Measurements from ENCODE around the gene ADRM1.

The ADRM1 gene

DNA sequence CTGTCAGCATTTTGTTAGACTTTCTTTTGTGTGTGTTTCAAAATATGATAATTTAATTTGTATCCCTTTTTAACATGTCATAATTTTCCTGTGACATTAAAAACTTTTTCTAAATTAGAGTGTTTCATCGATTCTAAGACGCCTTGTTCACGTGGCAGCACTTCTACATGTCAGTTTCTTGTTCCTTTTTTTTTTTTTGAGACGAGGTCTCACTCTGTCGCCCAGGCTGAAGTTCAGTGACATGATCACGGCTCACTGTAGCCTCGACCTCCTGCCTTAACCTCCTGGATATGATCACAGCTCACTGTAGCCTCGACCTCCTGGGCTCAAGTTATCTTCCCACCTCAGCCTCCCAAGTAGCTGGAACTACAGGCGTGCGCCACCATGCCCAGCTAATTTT, 27.6 kb upstream of the ADRM1 start:
- no peak for DNase-seq (ENCODE audit: low read depth, low spot score)
- TF ChIP-seq, protein P1, sequence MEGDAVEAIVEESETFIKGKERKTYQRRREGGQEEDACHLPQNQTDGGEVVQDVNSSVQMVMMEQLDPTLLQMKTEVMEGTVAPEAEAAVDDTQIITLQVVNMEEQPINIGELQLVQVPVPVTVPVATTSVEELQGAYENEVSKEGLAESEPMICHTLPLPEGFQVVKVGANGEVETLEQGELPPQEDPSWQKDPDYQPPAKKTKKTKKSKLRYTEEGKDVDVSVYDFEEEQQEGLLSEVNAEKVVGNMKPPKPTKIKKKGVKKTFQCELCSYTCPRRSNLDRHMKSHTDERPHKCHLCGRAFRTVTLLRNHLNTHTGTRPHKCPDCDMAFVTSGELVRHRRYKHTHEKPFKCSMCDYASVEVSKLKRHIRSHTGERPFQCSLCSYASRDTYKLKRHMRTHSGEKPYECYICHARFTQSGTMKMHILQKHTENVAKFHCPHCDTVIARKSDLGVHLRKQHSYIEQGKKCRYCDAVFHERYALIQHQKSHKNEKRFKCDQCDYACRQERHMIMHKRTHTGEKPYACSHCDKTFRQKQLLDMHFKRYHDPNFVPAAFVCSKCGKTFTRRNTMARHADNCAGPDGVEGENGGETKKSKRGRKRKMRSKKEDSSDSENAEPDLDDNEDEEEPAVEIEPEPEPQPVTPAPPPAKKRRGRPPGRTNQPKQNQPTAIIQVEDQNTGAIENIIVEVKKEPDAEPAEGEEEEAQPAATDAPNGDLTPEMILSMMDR (IDR thresholded peaks at IDR 0.05; ENCODE audit: low read depth, low read length): no peak
- in situ Hi-C loops (cut with HindIII; ENCODE audit: low sequenced_read_pairs): no loop called here

DNA sequence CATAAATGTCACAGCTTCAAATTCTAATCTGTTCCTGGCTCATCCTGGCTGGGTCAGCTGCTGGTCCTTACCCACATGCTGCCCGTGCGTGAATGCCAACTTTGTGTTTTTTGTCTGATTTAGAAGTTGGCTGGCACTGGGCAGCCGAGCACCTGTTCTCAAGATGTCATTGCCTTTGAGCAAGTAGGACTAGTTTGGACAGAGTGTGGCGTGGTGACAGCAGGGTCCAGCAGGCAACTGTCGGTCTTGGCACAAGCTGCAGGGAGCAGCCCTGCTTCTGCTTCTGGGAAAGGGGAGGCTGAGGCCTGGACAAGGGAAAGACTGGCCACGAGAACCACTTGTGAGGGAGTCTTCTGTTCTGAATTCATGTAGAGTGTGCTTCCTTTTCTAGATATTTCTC, 26.4 kb upstream of the ADRM1 start:
- in situ Hi-C loops (cut with HindIII; ENCODE audit: low sequenced_read_pairs): no loop called here

More for the DNA sequence above, 27.6 kb upstream of the ADRM1 start:
- H3K4me3 ChIP-seq (ENCODE audit: low read depth, low read length): no peak overlapping the region

GRCh38 chr20:62277253-62277652, 25.5 kb upstream of the ADRM1 start:
- no peak for DNase-seq (ENCODE audit: low read depth, low spot score)
- H3K4me3 ChIP-seq (ENCODE audit: low read depth, low read length): no peak overlapping the region
- TF ChIP-seq, protein P1 (IDR thresholded peaks at IDR 0.05; ENCODE audit: low read depth, low read length): no peak
- in situ Hi-C loops (cut with HindIII; ENCODE audit: low sequenced_read_pairs): no loop called here

More for the DNA sequence above, 26.4 kb upstream of the ADRM1 start:
- H3K4me3 ChIP-seq (ENCODE audit: low read depth, low read length): no peak overlapping the region
- TF ChIP-seq, protein P1 (IDR thresholded peaks at IDR 0.05; ENCODE audit: low read depth, low read length): no peak
- DNase-seq (ENCODE audit: low read depth, low spot score): no peak

DNA sequence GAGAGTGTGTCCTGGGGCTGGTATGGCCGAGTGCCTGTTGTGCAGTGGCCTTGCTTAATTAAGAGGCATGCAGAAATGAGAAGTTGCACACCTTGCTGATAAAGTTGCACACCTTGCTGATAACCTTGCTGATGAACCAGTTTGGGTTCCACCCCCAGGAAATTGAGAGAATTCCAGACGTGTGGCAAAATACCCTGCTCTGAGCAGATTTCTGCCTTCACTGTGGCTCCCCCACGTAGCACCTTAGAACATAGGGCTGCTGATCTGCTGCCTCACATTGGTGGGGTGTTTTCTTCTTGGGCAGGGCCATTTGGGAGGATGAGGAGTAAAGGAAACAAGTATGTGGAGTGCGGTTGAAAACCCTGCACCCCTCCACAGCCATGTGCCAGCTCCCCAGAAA, 22.5 kb upstream of the ADRM1 start:
- no peak overlapping the region for H3K4me3 ChIP-seq (ENCODE audit: low read depth, low read length)
- DNase-seq (ENCODE audit: low read depth, low spot score): no peak
- TF ChIP-seq, protein P1 (IDR thresholded peaks at IDR 0.05; ENCODE audit: low read depth, low read length): no peak
- in situ Hi-C loops (cut with HindIII; ENCODE audit: low sequenced_read_pairs): no loop called here

DNA sequence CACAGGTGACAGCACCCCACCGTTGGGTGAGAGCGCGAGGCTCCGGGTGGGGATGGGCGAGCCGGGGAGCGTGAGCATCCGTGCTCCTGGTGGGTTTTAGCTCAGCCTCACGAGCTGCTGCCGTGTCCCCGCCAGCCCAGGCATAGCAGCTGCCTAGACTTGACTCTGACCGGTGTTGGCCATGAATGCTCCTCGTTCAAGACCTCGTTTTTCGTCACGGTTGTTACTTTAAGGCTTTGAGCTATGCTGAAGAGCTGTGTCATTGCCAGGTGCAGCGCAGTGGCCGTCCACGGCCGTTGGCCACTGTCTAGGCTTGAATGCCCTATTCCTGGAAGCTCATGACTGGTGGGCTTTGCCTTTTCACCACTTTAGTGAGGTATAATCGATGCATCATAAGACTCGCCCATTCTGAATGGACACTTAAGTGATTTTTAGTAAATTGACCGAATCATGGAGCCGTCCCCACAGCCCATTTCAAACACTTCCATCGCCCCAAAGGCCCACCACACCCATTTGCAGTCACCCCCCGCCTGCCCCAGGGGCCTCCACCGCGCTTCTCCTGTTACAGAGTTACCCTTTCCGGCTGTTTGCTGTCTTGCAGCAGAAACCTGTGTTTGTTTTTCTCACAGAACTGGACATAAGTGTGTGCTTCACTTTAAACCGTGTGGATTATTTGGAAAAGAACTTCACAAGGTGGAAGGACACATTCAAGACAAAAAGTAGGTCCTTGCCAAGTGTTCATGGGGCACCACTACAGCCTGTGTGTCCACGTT, 21.4 kb upstream of the ADRM1 start:
- no peak overlapping the region for H3K4me3 ChIP-seq (ENCODE audit: low read depth, low read length)
- in situ Hi-C loops (cut with HindIII; ENCODE audit: low sequenced_read_pairs): no loop called here
- no peak for DNase-seq (ENCODE audit: low read depth, low spot score)
- TF ChIP-seq, protein P1 (IDR thresholded peaks at IDR 0.05; ENCODE audit: low read depth, low read length): no peak

DNA sequence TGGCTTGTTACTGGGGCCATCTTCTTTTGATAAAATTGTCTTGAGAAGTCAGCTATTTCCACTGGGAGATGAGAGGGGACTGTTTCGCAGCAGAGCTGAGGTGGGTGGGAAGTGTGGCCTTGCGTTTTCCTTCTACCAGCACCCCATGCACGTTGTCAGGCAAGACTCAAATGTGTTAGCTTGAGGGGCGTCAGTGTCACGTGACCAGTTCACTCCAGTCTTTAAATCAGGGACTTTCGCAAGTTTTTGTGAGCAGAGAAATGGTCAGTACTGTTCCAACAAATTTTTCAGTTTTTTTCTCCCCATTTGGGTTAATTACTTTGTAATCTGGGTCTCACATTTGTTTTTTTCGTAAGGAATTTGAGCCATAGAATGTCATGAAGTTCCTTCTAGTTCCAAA, 20.7 kb upstream of the ADRM1 start:
- TF ChIP-seq, protein P1 (IDR thresholded peaks at IDR 0.05; ENCODE audit: low read depth, low read length): no peak
- no peak for DNase-seq (ENCODE audit: low read depth, low spot score)
- H3K4me3 ChIP-seq (ENCODE audit: low read depth, low read length): no peak overlapping the region
- in situ Hi-C loops (cut with HindIII; ENCODE audit: low sequenced_read_pairs): no loop called here

Data from astrocyte of the spinal cord (primary cell).